HL-60/S4 treated with phorbol 12-myristate 13-acetate at 8.2 ng/mL for 4 days and 3 days (cell line): ENCODE data around the gene TAF10.

Source experiments
- in situ Hi-C: fragments of 300-500 bp; cut with MboI; formaldehyde crosslinking; loops from 2 replicates; pipeline ENCODE4 v1.15.0; 2022; ENCODE audit warnings: low sequenced_read_pairs

TAF10 gene

DNA sequence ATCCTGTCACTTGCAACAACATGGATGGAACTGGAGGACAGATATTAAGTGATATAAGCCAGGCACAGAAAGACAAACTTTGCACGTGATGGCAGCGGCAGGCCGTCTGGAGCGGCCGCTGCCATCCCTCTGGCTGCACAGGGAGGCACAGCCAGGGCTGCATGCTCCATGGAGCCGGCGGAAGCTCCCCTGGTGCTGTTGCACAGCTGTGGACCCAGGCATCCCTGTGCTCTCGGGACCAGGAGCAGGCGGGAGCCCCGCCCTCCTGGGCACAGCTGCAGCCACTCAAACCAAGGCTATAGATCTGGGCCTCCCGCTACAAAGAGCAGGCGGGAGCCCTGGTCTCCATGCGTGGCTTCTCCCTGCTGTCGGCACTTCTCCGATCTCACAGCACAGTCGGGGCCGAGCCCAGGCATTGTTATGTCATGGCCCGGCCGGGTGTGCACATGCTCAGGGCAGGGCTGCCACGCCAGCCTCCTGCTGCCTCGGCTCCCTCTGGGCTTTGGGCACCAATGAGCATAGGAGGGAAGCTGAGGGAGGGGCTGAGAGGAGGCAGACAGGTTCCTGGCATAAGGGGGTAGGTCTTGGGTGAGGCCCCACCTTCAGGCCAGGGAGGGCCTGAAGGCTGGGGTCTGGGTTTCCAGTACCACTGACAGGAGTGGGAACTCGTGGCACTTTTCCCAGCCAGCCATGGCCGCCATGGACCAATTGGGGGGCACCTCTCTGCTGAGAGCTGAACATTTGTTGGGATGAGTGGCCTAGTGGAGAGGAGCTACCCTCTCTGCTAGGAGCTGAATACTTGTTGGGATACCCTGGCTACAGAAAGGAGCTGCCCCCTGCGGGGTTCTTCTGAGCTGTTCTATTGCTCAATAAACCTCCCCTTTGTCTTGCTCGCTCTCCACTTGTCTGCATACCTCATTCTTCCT is 25.3 kb downstream of the TAF10 start:
- in situ Hi-C loops: no loop called here

DNA sequence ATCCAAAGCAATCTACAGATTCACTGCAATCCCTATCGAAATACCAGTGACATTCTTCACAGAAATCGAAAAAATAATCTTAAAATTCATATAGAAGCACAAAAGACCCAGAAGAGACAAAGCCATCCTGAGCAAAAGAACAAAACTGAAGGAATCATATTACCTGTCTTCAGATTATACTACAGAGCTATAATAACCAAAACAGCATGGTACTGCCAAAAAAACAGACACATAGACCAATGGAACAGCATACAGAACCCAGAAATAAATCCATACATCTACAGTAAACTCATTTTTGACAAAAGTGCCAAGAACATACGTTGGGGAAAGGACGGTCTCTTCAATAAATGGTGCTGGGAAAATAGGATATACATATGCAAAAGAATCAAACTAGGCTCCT is 27.5 kb downstream of the TAF10 start:
- in situ Hi-C loops: no loop called here

DNA sequence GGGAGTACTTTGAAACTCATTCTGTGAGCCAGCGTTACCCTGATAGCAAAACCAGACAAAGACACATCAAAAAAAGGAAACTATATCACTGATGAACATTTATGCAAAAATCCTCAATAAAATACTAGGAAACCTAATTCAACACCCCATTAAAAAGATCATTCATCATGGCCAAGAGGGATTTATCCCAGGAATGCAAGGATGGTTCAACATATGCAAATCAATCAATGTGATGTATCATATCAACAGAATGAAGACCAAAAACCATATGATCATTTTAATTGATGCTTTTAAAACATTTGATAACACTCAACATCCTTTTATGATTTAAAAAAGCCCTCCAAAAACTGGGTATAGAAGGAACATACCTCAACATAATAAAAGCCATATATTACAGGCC is 28.4 kb downstream of the TAF10 start:
- in situ Hi-C loops: no loop called here

DNA sequence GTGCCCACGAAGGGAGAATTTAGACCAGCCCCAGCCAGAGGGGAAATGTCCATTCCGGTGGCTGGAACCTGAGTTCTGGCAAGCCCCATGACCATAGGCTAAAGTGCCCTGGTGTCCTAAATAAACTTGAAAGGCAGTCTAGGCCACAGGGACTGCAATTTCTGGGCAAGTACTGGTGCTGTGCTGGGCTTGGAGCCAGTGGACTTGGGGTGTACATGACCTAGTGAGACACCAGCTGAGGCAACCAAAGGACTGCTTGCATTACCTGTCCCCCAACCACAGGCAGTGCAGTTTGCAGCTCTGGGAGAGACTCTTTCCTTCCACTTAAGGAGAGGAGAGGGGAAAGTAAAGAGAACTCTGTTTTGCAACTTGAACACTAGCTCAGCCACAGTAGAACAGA is 32.3 kb downstream of the TAF10 start:
- in situ Hi-C loops: no loop called here

DNA sequence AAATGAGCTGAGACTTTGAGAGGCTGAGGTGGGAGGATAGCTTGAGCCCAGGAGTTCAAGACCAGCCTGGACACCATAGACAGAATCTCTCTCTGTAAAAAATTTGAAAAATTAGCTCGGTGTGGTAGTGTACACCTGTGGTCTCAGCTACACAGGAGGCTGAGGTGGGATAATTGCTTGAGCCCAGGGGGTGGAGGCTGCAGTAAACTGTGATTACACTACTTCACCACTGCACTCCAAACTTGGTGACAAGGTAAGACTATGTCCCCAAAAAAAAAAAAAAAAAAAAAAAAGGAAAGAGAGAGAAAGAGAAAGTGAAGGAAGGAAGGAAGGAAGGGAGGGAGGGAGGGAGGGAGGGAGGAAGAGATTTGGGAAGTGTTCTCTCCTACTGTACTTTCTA is 33.9 kb downstream of the TAF10 start:
- in situ Hi-C loops: no loop called here

DNA sequence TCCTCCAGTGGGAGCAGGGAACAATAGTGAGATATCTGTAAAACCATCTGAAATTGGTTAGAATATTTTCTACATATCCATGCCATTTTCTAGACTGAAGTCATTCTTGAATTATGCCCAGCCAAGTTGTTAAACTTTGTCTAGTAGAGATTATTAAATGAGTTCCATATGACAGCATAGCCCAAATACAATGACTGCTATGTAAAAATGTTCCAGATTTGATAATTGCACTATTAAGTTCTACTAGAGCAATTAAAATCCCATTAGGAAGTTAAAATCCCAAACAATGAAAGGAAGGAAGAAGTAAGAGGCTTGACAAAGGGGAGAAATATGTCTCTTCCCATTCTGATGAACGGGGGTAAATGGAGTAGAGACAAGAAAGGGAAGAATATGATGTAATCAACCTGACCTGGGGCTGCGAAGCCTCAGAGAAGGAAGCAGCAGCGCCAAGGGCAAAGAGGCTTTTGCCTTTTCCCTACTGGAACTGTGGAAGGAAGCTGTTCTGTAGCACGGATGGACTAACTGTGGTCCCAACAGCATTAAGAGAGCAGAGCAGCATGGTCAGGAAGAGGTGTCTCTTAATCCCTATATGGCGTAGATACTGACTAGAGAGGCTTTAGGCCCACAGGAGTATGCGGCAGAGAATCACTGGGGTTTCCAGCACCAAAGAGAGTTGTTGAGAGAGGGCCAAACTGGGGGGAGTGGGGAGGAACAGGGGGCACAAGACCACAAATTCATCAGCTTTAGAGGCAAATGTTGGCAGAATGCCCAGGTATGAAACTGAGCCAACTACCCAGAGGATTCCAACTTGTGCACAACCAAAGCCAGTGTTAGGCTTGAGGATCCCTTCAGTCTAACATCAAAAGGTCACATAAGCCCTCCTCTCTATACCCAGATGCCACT is 35.3 kb downstream of the TAF10 start:
- in situ Hi-C loops: no loop called here

DNA sequence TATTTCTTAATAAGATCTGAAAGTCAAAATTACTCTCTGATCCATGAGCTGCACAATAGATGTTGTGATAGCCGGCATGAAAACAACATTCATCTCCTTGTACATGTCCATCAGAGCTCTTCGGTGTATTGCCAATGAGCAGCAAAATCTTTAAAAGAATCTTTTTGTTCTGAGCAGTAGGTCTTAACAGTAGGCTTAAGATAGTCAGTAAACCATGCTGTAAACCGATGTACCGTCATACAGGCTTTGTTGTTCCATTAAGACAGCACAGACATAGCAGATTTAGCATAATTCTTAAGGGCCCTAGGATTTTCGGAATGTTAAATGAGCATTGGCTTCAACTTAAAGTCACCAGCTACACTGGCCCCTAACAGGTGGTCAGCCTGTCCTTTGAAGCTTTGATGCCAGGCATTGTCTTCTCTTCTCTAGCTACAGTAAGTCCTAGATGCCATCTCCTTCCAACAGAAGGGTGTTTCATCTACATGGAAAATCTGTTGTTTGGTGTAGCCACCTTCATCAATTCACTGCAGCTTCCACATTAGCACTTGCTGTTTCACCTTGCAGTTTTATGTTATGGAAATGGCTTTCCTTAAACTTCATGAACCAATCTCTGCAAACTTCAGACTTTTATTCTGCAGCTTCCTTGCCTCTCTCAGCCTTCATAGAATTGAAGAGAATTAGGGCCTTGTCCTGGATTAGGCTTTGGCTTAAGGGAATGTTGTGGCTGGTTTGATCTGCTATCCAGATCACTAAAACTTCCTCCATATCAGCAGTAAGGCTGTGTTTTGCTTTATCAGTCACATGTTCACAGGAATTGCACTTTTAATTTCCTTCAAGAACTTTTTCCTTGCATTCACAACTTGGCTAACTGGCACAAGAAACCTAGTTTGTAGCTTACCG is 37.0 kb downstream of the TAF10 start:
- in situ Hi-C loops: no loop called here

DNA sequence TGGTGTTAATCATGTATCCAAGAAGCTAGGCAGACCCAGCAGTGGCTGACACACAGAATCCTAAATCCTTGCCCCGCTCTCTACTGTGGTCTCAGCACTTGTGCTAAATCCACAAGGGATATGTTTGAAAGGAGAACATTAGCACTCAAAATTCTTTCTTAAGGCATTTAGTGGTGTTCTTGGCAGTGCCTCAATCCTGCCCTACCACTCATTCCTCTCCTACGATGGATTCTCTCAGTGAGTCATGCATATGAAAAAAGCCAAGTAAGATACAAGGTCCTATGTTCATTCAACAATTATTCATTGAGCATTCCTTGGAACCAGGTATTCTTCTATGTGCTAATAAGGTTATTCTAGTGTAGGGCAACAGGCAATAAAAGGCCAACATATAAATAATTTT is 39.8 kb downstream of the TAF10 start:
- in situ Hi-C loops: no loop called here

DNA sequence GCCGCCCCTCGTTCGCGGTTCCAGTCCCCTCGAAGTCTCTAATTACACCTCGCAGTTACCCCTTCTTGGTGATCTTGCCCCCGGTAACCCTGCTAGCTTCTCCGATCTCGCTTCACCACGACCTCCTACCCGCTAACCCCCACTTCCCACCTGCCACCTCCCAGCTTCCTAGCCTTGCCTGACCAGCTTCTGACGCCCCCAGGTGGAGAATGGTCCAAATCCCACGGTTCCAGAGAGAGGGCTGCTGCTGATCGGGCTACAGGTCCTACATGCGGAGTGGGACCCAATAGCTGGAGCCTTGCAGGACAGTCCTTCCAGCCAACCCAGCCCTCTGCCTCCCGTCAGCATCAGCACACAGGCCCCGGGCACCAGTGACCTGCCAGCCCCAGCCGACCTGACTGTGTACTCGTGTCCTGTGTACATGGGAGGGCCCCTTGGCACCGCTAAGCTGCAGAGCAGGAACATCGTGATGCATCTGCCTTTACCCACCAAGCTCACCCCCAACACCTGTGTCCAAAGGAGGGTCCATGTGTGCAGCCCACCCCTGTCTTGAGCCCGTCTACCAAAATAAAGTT is 40.5 kb downstream of the TAF10 start:
- in situ Hi-C loops: no loop called here

DNA sequence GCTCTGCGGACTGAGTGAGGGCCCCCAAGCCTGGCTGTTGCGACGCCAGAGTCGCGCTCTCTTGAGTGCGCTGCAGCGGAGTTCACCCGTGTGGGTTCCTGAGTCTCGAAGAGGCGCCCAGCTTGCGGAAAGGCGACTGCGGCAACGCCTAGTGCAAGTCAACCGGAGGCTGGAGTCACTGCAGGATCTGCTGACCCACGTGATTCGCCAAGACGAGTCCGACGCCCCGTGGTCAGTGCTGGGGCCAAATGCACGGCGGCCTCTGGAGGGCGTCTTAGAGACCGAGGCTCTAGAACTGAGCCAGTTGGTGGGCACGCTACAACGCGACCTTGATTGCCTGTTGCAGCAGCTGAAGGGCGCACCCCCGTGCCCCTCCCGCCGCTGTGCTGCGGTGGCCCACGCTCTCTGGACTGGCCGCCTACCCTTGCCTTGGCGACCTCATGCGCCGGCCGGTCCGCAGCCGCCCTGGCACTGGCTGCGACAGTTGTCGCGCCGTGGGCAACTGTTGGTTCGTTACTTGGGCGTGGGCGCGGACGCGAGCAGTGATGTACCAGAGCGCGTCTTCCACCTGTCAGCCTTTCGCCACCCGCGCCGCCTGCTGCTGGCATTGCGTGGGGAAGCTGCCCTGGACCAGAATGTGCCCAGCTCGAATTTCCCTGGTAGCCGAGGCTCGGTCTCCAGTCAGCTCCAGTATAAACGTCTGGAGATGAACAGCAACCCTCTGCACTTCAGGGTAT is 41.2 kb downstream of the TAF10 start:
- in situ Hi-C loops: no loop called here

DNA sequence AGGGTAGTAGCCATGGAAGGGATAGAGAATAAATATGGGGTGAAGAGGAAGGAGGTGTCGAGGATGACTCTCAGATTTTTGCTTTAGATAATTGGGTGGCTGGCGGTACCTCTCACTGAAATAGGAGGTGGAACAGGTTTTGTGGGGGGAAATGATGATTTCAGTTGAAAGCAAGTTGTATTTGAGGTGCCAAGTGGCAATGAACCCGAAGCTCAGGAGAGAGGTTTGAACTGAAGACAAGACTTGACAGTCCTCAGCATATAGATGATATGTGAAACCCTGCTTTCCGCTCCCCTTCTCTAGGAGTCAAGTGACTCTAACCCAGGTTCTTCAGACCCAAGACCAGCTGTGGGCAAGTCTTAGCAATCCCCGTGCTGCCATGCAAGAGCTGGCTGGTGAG is 42.3 kb downstream of the TAF10 start:
- in situ Hi-C loops: no loop called here

DNA sequence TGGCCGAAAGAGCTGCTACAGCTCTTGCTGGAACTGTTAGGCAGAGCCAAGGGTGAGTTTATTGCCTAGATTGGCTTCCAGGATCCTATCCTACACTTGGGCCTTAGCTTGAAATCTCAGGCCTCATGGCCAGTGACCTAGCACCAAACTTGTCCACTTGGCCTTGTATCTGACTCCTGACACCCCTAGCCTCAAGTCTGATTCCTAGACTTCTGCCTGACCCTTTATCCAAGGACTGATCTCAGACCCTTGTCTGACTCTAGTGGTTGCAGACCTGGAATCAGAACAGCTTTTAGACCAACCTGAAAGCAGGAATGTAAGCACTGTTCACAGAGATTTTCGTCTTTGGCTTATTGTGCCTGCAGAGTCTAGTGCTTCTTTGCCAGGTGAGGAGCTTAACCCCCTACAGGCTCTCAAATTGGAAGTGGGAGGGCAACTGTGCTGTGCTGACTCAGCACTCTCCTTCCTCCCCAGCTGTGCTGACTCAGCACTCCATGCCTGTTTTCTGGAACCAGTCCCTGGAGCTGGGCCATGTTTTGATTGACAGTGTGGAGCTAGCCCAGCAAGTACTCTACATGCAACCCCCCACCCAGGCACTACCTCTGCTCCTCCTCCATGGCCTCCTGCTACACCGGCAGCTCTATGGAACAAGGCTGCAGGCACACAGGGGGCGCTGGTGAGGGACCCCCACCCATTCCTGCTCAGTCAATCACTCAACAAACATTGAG is 43.7 kb downstream of the TAF10 start:
- in situ Hi-C loops: no loop called here

DNA sequence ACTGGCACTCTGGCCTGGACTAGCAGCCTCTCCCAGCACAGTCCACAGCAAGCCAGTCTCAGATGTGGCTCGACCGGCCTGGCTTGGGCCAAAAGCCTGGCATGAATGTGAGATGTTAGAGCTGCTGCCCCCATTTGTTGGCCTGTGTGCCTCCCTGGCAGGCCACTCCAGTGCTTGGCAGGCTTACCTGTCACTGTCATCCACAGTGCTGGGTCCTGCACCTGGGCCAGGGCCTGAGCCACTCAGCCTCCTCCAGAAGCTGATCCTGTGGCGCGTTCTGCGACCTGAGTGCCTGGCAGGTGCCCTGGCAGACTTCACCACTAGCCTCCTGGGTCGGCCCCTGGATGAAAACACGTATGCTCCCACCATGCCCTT is 44.7 kb downstream of the TAF10 start:
- in situ Hi-C loops: no loop called here

DNA sequence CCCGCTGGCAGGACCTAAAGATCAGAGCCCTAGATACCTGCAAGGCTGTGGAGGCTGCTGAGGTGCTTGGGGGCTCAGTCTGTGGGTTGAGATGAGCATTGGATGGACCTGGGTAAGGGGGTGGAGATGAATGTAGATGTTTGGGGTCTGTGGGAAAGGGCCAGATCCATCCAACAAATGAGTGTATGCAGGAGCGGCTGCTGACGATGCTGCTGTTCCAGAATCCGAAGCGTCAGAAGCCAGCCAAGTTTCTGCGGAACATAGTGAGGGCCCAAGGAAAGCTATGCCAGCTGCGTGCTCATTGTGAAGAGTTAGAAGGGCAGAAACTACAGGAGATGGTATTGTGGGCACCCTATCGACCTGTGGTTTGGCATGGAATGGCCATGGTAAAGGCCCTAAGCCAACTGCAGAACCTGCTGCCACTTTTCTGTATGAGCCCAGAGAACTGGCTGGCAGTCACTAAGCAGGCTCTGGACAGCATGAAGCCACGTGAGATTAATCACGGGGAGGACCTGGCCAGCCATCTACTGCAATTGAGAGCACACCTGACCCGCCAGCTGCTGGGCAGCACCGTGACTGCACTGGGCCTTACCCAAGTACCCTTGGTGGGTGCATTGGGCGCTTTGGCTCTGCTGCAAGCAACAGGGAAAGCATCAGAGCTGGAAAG is 45.2 kb downstream of the TAF10 start:
- in situ Hi-C loops: no loop called here

DNA sequence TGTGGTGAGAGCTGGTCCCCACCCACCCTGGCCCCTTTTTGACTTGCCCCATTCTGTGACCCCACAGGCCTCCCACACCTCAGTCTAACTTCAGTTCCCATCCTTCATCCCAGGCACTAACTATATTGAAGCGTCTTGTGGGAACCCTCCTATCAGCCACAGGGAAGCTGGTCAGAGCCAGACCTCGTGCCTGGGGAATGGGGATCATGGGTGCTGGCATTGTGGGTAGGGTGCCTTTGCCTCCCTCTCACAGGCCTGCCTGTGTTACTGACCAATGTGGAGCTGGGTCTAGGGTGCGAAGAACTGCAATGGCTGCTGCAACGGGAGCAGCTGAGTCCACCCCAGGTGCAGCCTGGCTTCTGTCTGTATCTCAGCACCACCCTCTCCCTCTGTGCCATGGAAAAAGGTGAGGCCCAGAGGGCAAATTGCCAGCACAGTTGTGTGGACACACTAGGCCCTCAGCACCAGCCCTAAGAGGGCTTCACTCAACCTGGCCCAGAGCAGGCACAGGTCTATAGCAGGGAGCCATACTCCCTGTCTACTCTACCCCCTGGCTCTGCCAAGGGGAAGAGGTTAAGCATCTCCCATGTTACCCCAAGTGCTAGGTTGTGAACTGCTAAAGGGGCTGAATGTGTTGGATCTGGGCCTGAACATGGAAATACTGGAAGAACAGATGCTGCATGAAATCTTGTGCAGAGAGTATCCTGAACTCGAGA is 45.9 kb downstream of the TAF10 start:
- in situ Hi-C loops: no loop called here

DNA sequence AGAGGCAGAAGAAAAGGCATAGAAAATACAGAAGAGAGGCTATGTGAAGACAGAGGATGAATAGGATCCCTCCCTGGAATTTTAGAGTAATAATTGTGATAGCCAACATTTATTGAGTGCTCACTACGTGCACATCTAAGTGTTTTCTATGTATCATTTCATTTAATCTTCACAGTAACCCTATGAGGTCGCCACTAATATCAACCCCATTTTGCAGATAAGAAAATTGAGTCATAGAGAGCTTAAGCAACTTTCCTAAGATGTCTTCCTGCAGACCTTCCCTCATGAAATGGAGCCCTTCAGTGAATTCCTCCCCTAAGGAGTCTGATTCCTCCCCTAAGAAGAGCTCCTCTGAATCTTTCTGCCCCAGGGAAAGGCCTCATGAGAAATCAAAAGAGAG is 46.7 kb downstream of the TAF10 start:
- in situ Hi-C loops: no loop called here

DNA sequence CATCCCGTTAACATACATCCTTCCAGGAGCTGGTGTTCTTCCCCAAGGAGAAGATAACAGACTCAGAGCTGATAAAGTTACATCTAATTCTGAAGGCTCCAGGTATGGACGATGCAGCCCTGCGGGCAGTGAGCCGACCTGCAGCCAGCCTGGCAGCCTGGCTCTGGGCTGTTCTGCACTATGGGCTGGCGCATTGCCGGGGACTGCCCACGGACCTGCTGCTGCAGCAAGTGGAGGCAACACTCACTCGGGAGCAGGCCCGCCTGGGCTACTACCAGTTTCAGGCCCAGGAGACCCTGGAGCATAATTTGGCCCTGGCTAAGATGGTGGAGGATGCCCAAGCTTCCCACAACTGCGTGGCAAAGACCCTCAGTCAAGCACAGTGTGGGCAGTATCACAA is 48.3 kb downstream of the TAF10 start:
- in situ Hi-C loops: no loop called here

DNA sequence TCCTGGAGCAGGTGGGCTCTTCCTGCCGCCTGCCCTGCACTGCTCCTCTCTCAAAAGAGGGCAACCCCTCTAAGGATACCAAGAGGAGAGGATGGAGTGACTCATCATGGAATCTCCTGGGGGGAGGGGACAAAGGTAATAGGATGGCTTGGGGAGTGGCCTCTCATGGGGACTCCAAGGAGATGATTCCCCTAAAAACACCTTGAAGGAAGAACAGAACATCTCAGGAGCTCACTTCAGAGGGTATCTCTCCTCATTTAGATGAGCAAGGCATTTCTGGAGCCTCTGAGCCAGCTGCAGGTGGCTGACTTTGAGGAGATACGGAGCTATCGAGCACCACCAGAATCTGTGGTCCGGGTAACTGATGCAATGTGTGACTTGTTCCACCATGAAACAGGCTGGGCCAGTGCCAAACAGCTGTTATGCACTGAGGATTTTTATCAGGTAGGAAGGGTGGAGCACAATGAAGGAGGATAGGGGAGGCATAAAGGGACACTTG is 48.8 kb downstream of the TAF10 start:
- in situ Hi-C loops: no loop called here
